HG02642 (cell line): ENCODE data around the gene PCDH9.
A peak's percentile ranks its signal among the peaks of the same experiment; 100 is the strongest.

Experiments used
- ATAC-seq: cut with Tn5 transposase; IDR thresholded peaks from one replicate; pipeline ENCODE4 v1.9.1; 2021; ENCODE audit warnings: mild to moderate bottlenecking; ENCODE audit not compliant: unreplicated experiment, poor library complexity

The PCDH9 gene

GRCh38 chr13:66520511-66521355, 709.4 kb downstream of the PCDH9 start:
- no peak for ATAC-seq

GRCh38 chr13:66519259-66519658, 710.9 kb downstream of the PCDH9 start:
- no peak for ATAC-seq

- no peak for ATAC-seq
Observed at GRCh38 chr13:66518068-66518467, 712.1 kb downstream of the PCDH9 start.

DNA sequence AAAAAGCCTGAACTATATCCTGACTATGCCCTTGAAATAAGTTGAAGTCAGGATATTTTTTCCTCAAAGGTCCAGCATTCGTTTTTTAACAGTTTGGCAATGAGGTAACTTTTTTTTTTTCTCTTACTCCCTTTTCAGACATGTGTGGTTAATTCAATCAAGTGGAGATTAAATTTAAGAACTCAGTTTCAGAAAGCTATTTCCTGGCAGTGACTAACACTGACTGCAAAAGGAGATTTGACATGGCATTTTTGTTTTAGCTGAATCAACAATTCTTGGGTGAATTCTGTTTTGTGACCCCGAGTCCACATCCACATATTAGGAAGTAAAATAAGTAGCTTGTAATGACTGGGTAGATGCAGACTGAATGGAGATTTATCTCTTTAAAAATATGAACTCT, 716.4 kb downstream of the PCDH9 start:
- no peak for ATAC-seq

DNA sequence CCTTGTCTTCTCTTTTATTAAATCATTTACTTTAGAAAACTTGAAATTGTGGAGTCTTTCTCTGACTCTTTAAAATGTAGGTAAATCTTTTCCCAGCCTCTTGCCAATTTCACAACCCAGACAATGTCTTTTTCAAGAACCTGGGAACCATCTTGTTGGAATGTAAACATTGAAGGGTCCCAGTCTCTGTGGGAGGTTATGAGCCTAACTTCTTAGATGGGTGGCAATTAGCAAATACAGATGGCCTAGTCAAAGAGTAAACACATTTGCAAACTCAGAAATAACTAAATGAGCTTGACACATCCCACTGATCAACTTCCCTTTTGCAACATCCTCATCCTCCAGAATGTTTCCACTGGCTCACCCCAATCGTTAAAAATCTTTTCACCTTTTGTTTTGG, 721.0 kb downstream of the PCDH9 start:
- ATAC-seq = no peak

GRCh38 chr13:66508153-66508909, 721.8 kb downstream of the PCDH9 start:
- ATAC-seq = no peak

DNA sequence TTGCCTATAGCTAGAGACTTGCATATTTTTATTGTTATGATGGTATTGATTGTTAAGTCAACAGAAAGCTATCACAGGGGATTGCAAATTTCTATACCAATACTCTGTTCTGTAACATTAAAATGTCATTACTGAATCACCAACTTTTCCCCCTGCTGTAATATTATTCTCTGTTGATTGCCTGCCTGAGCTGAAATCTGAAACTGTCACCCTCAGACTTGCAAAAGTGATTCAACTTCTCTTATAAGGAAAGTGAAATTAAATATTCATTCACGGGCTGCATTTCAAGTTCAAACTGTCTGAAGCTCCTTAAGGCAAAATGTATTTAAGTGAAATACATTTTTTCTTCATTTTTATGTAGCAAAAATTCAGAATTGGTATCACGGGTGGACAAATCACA, 723.2 kb downstream of the PCDH9 start:
- ATAC-seq = no peak

GRCh38 chr13:66506051-66506777, 723.9 kb downstream of the PCDH9 start:
- no peak for ATAC-seq

GRCh38 chr13:66503890-66504289, 726.2 kb downstream of the PCDH9 start:
- ATAC-seq = no peak

DNA sequence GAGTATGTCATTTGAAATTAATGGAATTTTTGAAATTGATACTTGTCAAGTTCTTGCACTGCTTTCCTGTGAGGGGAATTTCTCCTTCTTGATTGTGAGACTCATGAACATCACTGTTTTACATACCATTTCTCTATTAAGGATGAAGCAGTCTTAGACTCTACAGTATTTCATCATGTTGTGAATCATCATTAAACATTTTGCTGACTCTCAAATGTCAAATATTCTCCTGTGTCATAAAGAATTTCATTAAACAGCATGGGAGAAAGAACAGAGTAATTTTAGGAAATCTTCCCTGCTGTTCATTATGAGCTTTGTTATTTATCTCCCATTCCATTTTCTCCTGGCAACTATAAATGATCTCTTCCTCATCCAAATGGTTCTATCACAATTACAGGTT, 729.0 kb downstream of the PCDH9 start:
- no peak for ATAC-seq

GRCh38 chr13:66492479-66492878, 737.7 kb downstream of the PCDH9 start:
- peak; percentile 81 for ATAC-seq

- ATAC-seq = no peak
Observed at GRCh38 chr13:66491251-66491650, 738.9 kb downstream of the PCDH9 start.

DNA sequence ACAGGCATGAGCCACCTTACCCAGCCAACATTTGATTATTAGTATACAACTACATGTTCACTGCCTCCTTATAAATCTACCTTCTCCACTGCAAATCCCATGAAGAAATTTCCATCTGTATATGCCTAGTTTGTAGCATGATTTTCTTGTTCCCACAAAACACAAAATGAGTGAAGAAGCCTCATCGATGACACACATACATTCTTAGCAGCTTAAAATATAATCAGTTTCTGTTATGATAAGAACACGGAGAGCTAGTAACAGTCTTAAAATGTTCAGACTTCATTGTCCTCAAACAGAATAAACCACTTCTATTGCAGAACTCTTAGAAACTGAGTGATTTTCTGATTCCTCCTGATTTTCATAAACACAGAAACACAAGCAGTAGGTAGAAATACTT, 740.5 kb downstream of the PCDH9 start:
- ATAC-seq = no peak

GRCh38 chr13:66489172-66489571, 741.0 kb downstream of the PCDH9 start:
- ATAC-seq = no peak

GRCh38 chr13:66483712-66484111, 746.4 kb downstream of the PCDH9 start:
- no peak for ATAC-seq

DNA sequence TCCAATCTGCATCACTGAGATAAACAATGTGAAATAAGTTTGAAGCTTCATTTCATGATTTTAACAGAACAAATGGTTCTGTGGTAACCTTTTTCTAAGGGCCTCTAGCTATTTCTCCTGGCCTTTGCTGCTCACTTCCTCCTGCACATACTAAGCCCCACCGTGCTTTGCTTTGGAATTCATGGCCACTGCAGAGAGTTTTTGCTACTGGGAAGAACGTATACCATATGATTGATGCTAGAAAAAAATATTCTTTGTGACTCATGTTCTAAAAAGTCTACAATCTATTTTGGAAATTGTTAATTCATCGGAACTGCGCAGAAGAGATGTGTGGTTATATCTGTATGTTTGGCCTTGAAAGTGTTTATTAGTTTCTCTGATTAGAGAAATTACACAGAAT, 747.3 kb downstream of the PCDH9 start:
- no peak for ATAC-seq

DNA sequence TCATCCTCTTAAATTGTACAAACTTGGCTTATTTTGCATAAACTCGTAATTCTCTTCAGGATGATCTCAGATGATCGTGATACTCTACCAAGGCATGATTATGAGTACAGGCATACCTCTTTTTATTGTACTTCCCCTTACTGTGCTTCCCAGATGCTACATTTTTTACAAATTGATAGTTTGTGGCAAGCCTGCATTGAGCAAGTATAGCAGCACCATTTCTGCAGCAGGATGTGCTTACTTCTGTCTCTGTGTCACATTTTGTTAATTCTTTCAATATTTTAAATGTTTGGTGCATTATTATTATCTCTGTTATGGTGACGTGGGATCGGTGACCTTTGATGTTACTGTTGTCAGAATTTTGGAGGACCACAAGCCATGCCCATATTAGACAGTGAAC, 752.3 kb downstream of the PCDH9 start:
- no peak for ATAC-seq

- ATAC-seq = no peak
Observed at GRCh38 chr13:66475061-66475460, 755.1 kb downstream of the PCDH9 start.

DNA sequence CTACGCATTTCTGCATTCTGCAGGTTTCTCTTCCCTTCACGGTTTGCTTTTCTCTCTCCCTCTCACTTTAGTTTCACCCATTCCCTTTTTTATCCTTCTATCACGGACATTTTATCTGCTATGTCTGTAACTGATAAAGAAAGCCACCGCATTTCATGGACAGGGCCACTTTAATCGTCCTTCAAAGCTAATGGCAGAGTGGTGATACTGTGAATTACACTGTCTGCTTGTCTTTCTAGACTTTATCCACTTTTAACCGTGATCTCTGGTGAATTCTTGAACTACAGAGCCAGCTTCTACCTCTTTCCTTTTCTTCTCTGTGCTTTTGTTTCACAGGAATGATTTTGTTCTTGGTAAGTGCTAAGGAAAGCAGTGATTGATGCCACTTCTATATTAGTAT, 760.4 kb downstream of the PCDH9 start:
- no peak for ATAC-seq

DNA sequence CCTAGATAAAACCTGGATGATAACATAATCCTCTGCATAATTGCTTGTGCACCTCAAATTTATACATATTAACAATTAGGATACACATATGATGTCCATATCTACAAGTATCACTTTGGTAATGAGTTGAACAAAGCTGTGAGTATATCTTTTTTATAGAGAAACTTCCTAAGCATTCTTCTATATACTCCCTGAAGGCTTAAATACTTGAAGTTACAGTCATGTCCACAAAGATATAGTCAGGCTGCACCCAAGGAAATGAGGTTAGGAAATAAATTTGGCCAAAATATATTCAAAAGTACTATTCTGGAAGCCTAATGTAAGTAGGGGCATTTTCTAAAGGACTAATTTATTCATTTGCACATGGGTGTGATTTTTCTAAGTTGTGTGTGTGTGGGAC, 761.5 kb downstream of the PCDH9 start:
- no peak for ATAC-seq

GRCh38 chr13:66462187-66462586, 767.9 kb downstream of the PCDH9 start:
- ATAC-seq = no peak
